ENCODE measurements around the gene PSMB10.
"Not testable (repeated sequence)": the region's sequence is repeated elsewhere in the genome, so short reads cannot be mapped to it uniquely, and the experiment has no call there.

The PSMB10 gene

GRCh38 chr16:67926181-67926750, 10.4 kb downstream of the PSMB10 start:
- no peak for DNase-seq (ENCODE audit: low read depth in 2 of 2)

- DNase-seq (ENCODE audit: low read depth in 2 of 2) = no peak
These were observed 12.3 kb downstream of the PSMB10 start for GRCh38 chr16:67924140-67924906.

DNA sequence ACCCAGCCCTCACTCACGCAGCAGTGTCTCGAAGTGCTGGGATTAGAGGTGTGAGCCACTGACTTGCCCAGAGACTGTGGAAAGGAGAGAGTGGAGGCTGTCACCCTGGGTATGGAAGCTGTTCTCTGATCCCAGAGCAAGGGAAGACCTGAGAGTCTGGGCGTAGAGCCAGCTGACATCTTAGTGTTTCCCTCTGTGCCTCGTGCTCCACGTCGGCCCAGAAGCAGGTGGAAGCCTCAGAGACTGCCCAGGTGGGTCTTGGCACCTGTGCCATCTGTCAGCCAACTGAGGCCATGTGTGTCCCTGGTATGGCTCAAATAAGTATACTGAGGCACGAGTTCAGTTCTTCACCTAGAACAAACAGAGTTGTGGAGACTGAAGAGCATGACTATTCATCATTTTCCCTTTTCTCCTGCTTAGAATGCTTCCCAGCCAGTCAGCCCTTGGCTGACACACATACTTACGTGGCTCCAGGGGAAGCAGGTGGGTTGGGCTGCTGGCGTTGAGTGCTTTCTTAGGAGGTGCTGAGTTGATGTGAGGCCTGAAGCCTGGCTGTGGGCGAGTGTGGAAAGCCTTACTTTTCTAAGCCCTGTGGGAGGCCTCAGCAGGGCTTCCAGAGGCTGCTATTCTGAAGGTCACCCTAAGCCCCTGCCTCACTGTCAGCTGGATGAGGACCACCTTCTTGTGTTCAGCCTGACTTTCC, 13.1 kb downstream of the PSMB10 start:
- DNase-seq (ENCODE audit: low read depth in 2 of 2) = no peak

DNA sequence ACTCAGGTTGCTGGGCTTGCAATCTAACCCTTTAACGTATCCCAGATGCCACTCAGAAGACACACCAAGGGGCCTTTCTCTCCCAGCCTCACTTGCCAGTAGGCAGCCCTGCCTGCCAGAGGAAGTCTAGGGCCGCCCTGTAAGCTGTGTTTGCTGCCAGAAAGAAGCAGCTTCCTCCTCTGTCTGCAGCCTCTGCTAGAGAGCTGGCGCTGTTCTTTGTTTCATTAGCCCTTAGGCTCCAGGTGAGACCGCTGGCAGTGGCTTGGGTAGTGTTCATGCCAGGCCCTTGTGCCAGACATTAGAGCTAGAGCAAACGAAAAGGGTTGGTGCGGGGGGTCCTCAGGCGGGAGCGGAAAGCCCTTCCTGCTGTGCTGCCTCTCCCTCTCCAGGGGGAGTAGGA, 13.9 kb downstream of the PSMB10 start:
- no peak for DNase-seq (ENCODE audit: low read depth in 2 of 2)

DNA sequence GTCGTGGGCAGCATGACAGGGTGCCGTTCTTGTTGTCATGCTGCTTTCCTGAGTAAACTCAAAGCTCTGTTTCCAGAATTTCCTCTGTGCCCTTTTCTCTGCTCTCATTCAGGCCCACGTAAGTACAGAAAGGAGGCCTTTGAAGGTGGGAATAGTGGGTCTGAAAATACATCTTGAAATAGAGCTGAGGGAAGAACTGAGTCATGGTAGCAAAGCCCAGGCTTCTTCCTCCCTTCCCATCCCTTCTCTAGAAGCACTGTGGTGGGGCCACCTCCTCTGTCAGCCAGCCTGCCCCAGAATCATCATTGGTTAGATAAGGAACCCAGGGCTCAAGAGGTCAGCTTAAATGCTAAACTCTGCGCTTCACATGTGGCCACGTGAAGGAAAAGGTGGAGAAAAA, 14.4 kb downstream of the PSMB10 start:
- DNase-seq (ENCODE audit: low read depth in 2 of 2) = no peak

GRCh38 chr16:67919622-67920221, 16.9 kb downstream of the PSMB10 start:
- no peak for DNase-seq (ENCODE audit: low read depth in 2 of 2)

DNA sequence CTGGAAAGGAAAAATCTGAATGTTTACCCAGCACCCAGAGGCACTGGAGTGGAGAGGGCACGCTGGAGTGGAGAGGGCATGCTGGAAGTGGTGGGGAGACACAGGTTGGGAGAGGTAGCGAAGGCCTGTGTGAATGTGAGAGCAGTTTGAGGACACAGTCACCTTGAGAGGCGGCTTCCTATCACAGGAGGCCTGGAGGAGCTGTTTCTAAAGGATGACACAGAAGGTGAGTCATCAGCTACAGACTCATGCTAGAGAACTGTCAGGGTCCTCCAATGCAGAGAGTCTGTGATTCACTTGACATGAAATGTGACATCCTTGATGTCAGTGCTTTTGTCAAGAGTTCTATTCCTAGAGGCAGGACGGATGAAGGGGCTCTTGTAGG, 18.8 kb downstream of the PSMB10 start:
- no peak for DNase-seq (ENCODE audit: low read depth in 2 of 2)

DNA sequence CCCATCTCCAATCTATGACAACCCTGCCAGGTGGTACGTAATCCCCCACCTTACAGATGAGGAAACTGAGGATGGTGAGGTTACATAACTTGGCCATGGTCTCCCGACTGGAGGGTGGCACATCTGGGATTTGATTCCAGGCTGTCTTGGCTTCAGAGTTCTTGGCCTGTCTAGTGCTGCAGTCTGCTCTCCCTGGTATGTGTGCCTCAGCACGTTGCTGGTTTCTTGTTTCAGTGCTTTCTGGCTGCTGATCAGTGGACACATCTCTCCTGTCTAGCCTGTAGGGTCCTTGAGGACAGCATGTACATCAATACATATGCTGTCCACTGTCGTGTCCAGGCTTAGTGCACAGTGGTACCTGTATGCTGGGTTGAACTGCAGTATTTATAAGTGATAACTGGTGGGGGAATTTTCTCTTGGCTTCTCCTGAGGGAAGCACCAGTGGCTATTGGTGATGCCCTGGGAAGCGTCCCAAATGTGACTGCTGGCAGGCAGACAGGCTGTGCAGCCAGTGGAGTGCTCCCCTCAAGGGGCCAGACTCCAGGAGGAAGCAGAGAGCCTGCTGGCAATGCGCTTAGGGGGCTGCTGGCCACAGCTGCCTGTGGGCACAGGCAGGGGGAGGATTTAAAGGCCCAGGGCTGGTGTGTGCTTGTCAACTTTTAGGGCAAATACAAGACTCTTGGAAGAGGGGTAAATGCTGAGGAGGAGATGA, 19.4 kb downstream of the PSMB10 start:
- DNase-seq (ENCODE audit: low read depth in 2 of 2) = no peak

GRCh38 chr16:67915831-67916723, 20.6 kb downstream of the PSMB10 start:
- DNase-seq (ENCODE audit: low read depth in 2 of 2) = no peak

GRCh38 chr16:67915496-67915769, 21.2 kb downstream of the PSMB10 start:
- not testable (repeated sequence) for DNase-seq (ENCODE audit: low read depth in 2 of 2)

GRCh38 chr16:67914758-67915495, 21.7 kb downstream of the PSMB10 start:
- DNase-seq (ENCODE audit: low read depth in 2 of 2) = no peak

GRCh38 chr16:67910158-67910557, 26.5 kb downstream of the PSMB10 start:
- DNase-seq (ENCODE audit: low read depth in 2 of 2) = no peak

- no peak for DNase-seq (ENCODE audit: low read depth in 2 of 2)
These were observed 27.5 kb downstream of the PSMB10 start for GRCh38 chr16:67909056-67909742.

DNA sequence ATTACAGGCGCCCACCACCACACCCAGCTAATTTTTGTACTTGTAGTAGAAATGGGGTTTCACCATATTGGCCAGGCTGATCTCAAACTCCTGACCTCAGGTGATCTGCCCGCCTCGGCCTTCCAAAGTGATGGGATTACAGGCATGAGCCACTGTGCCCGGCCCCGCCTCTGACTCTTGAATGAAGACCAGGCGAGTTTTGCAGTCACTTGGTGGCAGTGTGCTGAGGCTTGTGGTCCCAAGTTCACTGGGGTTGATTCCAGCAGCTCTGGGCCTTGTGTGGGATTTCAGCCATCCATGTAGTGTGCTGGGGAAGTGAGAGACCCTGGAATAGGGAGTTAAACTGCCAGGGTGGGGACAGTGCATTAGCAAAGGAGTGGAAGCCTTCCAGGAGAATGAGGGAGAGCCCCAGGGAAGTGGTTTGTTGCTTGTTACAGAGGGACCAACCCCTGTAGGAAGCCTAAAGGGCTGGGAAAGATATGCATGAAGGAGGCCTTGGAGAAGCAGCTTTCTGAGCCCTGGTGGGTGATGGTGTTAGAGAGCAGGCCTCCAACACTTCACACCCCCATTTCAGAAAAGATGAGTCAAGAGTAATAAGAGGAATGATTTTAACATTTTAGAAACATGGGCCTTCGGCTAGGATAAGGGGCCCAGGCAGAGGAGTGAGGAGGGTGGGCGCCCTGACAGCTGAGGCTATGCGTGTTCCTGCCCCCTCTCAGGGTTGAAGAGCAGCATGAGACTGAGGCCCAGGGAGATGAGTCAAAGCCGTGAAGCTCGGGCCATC, 29.1 kb downstream of the PSMB10 start:
- no peak for DNase-seq (ENCODE audit: low read depth in 2 of 2)

DNA sequence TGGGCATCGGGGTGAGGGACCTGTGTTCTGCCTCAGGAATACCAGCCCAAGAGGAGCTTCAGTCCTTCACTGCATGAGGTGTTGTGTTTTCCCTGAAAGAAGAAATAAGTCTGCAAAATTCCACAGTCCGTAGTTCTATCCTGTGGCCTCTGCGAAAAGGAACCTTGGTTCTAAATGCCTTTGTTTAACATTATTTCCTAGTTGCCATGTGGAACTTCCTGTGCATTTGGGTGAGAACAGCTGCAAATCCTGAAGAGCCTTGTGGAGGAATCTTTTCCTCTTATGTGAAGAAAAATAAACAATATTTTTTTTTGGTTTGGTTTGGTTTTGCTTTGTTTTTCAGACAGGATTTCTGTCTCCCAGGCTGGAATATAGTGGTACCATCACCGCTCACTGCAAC, 33.8 kb downstream of the PSMB10 start:
- DNase-seq (ENCODE audit: low read depth in 2 of 2) = no peak

DNA sequence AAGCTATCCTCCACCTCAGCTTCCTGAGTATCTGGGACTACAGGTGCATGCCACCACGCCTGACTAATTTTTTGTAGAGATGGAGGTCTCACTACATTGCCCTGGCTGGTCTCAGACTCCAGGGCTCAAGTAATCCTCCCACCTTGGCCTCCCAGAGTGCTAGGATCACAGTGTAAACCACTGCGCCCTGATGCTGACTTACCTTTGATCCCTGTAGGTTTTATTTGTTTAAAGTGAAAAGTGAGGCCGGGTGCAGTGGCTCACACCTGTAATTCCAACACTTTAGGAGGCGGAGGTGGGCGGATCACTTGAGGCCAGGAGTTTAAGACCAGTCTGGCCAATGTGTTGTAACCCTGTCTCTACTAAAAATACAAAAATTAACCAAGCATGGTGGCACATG, 34.9 kb downstream of the PSMB10 start:
- DNase-seq (ENCODE audit: low read depth in 2 of 2) = no peak

- DNase-seq (ENCODE audit: low read depth in 2 of 2) = no peak
These were observed 39.4 kb downstream of the PSMB10 start for GRCh38 chr16:67897231-67897630.

GRCh38 chr16:67893743-67894399, 42.8 kb downstream of the PSMB10 start:
- DNase-seq (ENCODE audit: low read depth in 2 of 2) = no peak

All from stimulated activated CD4-positive, alpha-beta T cell treated with anti-CD3 and anti-CD28 coated beads, Interleukin-1b, Interleukin-23, amount 100 ng/mL, for 1 hour (primary cell).